RWPE1 (cell line): ENCODE results near the gene STN1.
A peak's percentile ranks its signal among the peaks of the same experiment; 100 is the strongest.

ENCODE experiments used
- CTCF ChIA-PET: fragments of 350-600 bp; sonication (Branson Sonifier 250); formaldehyde crosslinking; extraction: SDS; loops from one replicate; lab custom pipeline; 2021; lab: Yijun Ruan, JAX
- POLR2A ChIA-PET: fragments of 400-600 bp; formaldehyde crosslinking; extraction: SDS; loops from one replicate; lab custom pipeline; 2020; ENCODE audit warnings: antibody characterized with exemption; ENCODE audit not compliant: low non-redundant PET; lab: Yijun Ruan, JAX
- DNase-seq: peaks from one replicate; pipeline ENCODE4 v3.0.0; 2012; ENCODE audit warnings: low spot score
- H3K27ac ChIP-seq: fragments of 450-650 bp; 2 replicates; pipeline ENCODE4 v1.5.1; 2017
- TF ChIP-seq, protein P1 (sequence below): fragments of 450-650 bp; conservative IDR thresholded peaks from 2 replicates; pipeline ENCODE4 v1.5.1; 2017; ENCODE audit warnings: low read depth, mild to moderate bottlenecking

Gene STN1

GRCh38 chr10:103840740-103841070 is 77.3 kb downstream of the STN1 start:
- ChIA-PET CTCF (no interaction called here), POLR2A (no interaction called here)
- DNase-seq: no peak
- peak overlapping the region; percentile 60 for H3K27ac ChIP-seq
- TF ChIP-seq, protein P1, sequence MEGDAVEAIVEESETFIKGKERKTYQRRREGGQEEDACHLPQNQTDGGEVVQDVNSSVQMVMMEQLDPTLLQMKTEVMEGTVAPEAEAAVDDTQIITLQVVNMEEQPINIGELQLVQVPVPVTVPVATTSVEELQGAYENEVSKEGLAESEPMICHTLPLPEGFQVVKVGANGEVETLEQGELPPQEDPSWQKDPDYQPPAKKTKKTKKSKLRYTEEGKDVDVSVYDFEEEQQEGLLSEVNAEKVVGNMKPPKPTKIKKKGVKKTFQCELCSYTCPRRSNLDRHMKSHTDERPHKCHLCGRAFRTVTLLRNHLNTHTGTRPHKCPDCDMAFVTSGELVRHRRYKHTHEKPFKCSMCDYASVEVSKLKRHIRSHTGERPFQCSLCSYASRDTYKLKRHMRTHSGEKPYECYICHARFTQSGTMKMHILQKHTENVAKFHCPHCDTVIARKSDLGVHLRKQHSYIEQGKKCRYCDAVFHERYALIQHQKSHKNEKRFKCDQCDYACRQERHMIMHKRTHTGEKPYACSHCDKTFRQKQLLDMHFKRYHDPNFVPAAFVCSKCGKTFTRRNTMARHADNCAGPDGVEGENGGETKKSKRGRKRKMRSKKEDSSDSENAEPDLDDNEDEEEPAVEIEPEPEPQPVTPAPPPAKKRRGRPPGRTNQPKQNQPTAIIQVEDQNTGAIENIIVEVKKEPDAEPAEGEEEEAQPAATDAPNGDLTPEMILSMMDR: no peak

- ChIA-PET POLR2A (no interaction called here), CTCF (no interaction called here)
- TF ChIP-seq, protein P1: no peak
- peak overlapping the region; percentile 60 for H3K27ac ChIP-seq
- no peak for DNase-seq
Observed at GRCh38 chr10:103839872-103840739, 77.9 kb downstream of the STN1 start.

GRCh38 chr10:103839519-103839871 is 78.5 kb downstream of the STN1 start:
- ChIA-PET POLR2A (no interaction called here), CTCF (interaction anchor here (0.6 to 1.2 kb wide), 2 partner anchors 51 to 58 kb away, joined by 3 read pairs; no protein-coding TSS in a partner anchor)
- peak overlapping the region; percentile 60 for H3K27ac ChIP-seq
- TF ChIP-seq, protein P1: no peak
- DNase-seq: no peak

- ChIA-PET CTCF (interaction anchor here (0.6 to 1.2 kb wide), 4 partner anchors 9 to 273 kb away, joined by 3 to 4 read pairs (median 3); no protein-coding TSS in a partner anchor), POLR2A (no interaction called here)
- TF ChIP-seq, protein P1: no peak
- DNase-seq: no peak
- peak overlapping the region; percentile 60 for H3K27ac ChIP-seq
Observed at GRCh38 chr10:103838862-103839518, 79.0 kb downstream of the STN1 start.

DNA sequence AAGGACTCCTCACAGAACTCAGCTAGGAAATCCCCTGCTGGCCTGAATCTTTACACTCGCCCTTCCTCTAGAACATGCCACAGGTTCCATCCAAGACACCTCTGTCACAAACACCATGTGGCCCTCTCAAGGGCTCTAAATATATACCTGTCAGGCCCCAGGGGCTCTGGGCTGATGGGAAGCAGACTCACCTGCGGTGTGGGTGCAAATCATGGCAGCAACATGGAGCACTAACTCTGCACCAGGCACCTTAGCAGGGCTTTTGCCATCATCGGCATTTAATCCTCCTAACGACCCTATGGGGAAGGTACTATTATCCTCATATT is 80.0 kb downstream of the STN1 start:
- CTCF ChIA-PET: interaction anchor here (1.1 kb wide), 1 partner anchor 10 kb away, joined by 4 read pairs; no protein-coding TSS in a partner anchor
- TF ChIP-seq, protein P1: no peak
- POLR2A ChIA-PET: no interaction called here
- H3K27ac ChIP-seq: peak overlapping the region; percentile 60
- no peak for DNase-seq

- ChIA-PET CTCF (interaction anchor here (1.1 kb wide), 1 partner anchor 11 kb away, joined by 4 read pairs; no protein-coding TSS in a partner anchor), POLR2A (no interaction called here)
- TF ChIP-seq, protein P1: no peak
- peak overlapping the region; percentile 60 for H3K27ac ChIP-seq
- DNase-seq: no peak
Observed at GRCh38 chr10:103837370-103838069, 80.5 kb downstream of the STN1 start.
